ENCODE results near the gene SYNE1.
"Not testable (repeated sequence)": the region's sequence is repeated elsewhere in the genome, so short reads cannot be mapped to it uniquely, and the experiment has no call there.

The SYNE1 gene

DNA sequence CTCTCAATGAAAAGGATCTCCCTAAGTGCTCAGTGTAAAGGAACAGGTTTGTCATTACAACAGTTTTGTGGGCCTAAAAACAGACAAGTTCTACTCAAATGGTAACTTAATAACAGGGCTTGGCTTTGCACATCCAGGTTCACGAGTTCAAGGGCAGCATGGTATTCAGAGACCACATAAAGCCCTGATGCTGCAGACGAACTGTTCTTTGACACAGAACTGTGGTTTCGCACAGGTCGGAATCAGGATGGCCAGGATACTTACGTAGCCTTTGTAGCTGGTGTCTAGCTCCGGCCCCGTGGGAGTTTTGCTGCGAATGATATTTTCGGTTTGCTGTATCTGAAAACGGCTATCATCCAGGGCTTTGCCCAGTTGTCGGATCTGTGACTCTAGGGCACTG is 493.8 kb downstream of the SYNE1 start:
- no peak for DNase-seq (ENCODE audit: low read depth, low spot score)

DNA sequence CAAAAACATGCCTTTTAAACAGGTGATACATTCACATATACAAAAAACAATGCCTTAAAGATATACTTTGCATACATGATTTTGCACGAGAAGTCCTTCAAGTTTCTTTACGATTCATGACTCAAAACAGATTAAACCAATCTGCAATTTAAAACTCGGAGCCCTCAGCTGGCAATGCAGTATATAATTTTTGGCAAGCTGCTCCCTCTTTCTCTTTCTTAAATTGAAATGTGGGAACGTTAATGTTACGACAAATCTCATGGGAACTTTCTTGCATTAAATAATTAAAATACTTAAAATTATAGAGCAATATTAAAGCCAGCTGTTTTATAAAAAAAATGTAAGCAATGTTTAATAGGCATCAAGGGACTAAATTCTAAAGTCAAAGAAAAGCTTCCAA is 495.1 kb downstream of the SYNE1 start:
- no peak for DNase-seq (ENCODE audit: low read depth, low spot score)

DNA sequence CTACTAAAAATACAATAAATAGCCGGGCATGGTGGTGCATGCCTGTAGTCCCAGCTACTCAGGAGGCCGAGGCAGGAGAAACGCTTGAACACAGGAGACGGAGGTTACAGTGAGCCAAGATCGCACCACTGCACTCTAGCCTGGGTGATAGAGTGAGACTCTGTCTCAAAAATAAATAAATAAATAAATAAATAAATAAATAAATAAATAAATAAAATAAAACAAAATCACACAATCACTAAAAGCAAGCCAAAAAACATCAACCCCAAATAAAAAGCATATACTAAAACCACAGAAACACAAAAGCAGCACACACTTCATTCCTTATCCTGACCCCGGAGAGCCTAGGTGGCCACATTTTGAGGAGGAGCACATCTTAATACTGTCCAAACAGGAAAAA is 498.8 kb downstream of the SYNE1 start:
- DNase-seq (ENCODE audit: low read depth, low spot score), result not testable (repeated sequence)

DNA sequence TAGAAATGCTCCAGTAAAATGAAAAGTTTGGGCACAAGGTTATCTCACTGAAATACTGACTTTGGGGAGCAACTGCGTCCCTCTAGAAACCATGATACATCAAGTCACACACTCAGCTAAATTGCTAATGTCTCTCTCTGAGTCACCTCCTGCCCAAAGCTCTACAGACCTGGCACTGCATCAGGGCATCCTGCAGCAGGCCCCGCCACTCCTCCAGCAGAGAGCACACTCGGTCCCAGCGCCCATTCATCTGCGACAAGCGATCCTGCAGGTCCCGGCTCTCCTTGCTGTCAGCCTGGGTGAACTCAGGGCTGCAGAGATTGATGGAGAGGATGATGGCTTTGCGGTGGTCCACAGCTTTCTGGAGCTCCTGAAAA is 500.7 kb downstream of the SYNE1 start:
- no peak for DNase-seq (ENCODE audit: low read depth, low spot score)

DNA sequence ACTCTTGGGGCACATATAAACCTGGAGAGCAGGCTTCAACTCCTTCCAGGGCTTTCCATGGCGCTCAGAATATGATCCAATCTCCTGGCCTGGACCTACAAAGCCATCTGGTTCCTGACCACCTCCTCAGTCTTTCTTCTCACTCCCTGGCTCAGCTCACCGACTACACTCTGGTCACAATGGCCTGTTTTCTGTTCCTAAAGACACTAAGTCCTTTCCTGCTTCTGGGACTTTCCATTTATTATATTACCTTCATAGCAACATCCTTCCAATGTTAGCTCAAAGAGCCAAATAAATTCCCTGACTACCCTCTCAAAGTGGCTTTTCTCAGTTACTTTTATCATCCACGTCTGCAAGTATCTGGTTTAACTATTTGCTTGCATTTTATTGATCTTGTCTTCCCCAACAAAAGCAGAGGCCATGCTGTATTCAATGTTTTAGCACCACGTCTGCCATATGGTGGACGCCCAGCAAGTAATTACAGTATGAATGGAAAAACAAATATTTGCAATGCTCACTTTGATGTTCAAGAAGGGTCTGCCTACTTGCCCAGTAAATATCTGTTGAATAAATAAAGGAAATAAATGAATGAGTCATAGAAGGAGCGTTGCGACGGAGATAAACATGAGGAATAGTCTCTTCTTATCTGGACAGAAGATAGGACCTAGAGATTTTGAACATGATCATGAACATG is 501.3 kb downstream of the SYNE1 start:
- no peak for DNase-seq (ENCODE audit: low read depth, low spot score)

DNA sequence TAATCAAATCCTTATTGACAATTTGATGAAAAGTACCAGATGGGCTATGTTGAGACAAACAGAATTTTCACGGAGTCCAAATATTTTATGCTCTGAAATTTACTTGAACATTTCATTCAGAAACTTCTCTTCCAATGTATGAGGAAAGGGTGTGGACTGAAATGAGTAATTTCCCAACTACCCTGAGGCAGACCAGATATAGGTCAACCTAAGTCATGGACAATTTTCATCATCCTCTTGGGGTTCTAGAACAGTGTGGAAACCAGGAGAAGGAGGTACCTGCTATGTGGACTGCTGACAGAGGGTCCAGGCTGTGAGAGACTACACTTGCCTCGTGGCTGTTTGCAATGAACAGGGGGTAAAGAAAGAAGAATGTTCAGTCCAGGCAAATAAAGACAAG is 506.7 kb downstream of the SYNE1 start:
- DNase-seq (ENCODE audit: low read depth, low spot score), result no peak

DNA sequence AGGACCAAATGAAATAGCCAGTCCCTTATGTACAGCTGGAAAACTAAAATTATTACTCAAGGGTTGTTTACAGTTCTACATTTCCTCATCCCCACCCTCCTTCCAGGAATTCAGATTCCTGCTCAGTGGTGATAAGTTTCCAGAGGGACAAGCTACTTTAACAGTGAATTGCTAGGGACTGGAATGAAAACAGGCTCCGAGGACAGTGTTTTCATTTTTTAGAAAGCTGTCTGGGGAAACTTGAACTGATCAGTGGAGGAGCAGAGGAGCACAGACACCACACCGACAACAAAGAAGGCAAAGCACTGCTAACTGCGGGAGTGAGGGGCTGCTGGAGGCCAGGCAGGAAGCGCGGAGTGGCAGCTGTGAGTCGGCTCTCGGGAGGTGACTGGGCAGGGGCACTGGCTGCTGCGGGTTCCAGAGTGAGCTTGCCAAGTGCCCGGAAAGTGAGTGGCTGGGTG is 507.4 kb downstream of the SYNE1 start:
- DNase-seq (ENCODE audit: low read depth, low spot score), result no peak

DNA sequence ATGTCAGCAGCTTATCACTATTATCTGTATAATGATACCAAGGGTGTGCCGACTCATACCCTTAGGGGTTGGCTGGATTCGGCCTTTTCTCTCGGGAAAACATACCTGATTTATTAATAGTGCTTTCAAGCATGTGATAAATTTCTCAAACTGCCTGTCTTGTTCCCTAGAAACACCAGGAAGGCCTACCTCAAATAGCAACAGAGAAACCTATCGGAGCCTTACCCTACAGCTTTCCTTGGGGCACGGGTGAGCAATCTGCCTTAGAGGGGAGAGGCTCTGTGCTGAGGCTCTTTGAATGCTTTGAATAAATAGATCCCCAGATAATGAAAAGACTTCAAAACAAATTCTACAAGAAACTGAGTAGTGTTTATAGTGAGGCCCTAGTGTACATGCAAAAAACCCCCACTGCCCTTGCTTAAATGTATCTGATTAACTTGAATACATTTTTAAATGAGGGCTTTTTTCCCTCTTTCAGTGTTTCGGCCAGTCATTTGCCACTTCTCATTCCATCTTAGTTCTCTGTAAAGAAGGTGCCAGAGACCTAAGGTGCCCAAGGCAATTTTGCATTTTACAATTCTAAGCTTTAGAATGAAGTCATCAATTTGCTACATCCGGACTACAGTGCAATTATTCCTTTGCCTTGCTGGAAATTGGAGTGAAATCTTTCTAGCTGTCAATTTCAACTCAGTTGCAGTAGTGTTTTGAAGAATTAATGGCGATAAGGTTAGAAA is 509.6 kb downstream of the SYNE1 start:
- DNase-seq (ENCODE audit: low read depth, low spot score), result no peak

DNA sequence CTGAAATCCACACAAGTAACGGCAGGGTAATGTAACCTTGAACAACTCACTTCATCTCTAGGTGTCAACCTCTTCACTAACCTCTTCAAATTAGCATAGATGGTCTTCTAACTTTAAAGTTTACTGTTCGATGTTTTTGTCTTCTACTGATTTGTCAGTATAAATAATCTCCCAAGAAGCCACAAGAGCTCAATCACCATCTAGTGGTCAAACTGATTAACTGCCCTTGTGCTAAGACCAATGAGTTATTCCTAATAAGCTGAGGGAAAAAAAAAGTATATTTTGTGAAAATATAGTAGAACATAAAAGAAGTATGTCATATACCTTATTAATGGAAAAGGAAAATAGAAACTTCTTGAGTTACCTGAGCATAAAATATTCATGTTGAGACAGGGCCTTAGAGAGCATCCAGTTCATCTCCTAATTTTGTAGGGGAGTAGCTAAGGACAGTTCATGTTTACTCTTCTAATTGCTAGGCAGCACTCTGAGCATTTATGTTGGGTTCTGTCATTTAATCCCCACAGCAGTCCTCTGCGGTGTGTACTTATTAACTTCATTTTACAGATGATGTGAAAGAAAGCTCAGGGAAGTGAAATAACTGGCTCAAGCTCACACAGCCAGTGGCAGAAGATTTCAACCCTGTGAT is 512.6 kb downstream of the SYNE1 start:
- DNase-seq (ENCODE audit: low read depth, low spot score), result no peak

DNA sequence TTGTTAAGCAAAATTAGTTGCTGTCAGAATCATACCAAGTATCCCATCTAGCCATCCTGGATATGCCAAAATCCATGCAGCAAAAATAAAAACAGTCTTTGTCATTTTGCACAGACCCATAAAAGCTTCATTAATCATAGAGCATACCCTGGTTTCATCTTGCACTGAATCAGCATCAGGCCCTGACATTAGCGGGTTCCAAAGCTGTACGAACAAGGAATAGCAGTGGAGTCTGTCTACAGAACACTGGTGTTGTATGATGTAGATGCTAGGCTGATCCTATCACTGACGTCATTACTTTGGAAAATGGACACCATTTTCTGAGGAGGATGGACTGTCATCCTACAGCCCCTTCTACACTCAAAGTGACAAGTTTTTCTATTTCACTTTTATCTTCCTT is 514.1 kb downstream of the SYNE1 start:
- DNase-seq (ENCODE audit: low read depth, low spot score), result no peak

DNA sequence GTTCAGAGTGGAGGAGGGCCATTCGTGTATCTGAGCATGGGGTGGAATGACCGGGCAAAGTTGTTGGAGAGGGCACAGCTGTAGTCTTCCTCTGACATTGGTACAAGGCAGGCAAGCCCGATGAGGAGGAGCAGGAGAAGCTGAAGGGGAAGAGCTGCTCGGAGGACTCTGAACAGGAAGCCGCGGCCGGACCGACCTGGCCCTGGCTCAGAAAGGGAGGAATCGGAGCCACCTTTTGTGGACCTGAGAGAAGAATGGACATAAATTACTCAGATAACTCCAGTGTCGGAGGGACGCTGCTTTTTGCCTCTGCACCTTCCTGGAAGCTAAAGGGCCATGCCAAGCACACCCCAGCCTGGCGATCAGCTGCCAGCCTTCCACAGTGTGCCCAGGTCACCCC is 514.7 kb downstream of the SYNE1 start:
- DNase-seq (ENCODE audit: low read depth, low spot score), result no peak

DNA sequence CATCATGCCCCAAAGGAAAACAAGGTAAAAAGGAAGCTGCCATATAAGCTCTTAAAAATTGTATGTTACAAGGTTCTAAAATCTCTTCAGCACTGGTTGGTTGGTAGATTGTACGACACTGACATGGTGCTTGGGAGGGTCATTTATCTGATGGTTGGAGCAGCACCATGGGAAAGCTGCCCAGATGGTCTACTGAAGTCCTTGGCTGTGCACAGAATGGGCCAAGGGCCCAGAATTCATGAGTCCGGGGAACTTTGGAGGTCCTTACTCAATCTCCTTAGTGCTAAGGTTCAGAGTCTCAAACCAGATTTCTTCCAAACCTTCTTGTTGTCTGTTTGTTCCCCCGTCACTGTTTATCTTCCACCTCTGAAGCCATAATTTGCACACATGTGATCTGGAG is 515.3 kb downstream of the SYNE1 start:
- DNase-seq (ENCODE audit: low read depth, low spot score), result no peak

DNA sequence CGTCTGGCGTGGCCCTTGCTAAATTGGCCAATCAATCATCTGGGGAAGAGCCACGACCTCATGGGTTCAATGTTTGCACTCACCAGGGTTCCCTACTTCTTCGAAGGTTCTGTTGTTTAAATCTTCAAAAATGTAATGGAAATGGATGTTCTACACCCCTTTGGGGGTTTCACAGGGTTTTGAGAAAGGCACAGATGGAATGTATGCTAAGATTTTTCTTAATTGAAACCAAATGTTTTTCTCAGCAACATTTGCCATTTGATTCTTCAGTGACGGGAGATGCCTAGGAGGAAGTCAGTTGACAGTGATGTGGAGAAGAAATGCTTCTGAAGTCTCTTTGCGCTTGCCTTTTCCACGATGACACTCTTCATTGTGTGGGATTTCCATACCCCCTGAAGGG is 517.3 kb downstream of the SYNE1 start:
- no peak for DNase-seq (ENCODE audit: low read depth, low spot score)

DNA sequence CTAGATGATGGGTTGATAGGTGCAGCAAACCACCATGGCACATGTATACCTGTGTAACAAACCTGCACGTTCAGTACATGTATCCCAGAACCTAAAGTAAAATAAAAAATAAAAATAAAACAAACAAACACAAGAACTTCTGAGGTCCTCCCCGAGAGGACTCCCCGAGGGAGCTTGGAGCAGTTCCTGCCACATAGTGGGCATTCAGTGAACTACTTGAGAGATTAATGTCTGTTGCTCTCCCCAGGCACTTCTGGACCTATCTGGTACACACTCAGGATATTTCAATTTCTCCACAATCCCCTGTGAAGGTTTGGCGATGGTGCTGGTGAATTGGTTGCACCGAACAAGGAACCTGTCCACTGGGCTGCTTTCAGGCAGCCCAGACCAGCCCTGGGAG is 518.5 kb downstream of the SYNE1 start:
- no peak for DNase-seq (ENCODE audit: low read depth, low spot score)

DNA sequence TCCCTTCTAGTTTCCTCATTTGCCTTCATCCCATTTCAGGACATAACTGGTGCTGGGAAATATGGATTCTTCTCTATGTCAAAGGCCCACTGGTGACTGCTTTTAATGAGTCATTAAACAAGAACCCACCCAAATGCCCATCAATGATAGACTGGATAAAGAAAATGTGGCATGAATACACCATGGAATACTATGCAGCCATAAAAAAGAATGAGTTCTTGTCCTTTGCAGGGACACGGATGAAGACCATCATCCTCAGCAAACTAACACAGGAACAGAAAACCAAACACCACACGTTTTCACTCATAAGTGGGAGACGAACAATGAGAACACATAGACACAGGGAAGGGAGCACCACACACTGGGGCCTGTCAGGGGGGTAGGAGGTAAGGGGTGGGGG is 518.9 kb downstream of the SYNE1 start:
- no peak for DNase-seq (ENCODE audit: low read depth, low spot score)

DNA sequence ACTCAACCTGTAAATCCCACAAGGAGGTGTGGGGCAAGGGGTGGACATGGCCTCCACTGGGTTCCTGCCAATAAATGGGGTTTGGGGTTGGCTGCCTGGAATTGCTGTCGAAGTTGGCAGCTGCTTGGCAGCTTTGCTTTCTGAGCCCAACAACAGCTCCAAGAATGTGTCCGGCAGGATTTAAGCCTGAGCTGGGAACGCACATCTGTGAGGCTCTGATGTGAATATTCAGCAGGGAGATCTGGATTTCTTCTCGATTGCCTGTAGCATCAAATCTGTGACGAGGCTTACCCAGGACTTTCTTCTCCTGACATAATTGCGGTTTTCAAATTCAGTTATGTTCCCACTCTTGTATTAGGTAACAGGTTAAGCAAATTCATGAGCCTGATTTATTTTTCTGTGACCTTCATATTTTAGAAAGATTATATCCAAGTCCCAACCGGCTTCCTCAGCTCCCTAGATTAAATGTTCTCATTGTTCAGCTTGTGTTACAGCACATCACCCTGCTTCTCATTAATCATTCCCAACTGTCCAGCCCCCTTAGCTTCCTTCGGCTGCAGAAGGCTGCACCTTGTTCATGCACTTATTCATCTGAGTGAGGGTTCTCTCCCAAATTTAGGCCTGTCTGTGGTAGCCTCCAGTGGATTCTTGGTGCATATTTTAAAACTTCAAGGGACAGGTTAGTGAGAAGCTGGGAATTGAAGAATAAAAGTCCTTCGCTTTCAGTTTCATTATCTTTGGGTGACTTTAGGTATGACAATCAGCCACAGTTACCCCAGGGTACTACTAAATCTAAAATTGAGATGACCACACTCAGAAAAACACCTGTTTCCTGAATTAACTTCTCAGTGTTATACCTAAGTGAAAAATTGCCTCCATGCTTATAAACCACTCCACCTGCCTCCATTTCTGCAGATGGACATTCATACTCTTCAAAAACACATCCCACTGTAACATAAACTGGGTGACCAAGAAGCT is 519.7 kb downstream of the SYNE1 start:
- DNase-seq (ENCODE audit: low read depth, low spot score), result no peak

DNA sequence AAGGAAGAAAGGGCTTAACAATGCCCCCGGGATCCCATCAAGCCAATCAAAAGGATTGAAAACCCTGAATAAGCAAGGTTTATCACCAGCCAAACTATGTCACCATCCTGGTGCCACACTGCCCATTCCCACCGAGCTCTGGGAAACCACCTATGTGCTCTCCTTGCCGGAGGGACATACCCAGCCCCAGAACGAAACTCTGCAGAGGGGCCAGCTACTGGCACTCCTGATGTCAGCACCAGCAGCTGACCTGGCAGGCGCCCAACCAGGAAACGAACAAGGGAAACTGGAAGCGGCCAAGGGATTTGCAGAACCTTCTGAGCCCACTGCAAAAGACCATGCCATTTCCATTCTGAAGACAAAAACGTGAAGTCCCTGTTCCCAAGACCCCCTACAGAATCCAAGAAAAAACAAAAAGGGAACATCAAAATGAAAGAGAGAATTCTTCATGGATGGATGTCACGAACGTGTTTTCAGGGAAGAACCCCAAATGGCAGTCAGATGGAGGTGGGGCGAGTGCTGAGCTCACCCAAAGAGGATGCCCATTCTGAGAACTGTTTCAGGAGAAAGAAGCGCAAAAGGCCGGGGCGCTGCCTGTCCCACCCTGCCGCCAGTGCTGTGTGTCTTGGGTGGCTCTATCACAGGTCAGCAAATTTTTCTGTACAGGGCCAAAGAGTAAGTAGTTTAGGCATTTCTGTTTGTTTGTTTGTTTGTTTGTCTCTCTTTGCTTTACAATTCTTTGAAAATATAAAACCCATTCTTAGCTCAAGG is 524.5 kb downstream of the SYNE1 start:
- no peak for DNase-seq (ENCODE audit: low read depth, low spot score)

DNA sequence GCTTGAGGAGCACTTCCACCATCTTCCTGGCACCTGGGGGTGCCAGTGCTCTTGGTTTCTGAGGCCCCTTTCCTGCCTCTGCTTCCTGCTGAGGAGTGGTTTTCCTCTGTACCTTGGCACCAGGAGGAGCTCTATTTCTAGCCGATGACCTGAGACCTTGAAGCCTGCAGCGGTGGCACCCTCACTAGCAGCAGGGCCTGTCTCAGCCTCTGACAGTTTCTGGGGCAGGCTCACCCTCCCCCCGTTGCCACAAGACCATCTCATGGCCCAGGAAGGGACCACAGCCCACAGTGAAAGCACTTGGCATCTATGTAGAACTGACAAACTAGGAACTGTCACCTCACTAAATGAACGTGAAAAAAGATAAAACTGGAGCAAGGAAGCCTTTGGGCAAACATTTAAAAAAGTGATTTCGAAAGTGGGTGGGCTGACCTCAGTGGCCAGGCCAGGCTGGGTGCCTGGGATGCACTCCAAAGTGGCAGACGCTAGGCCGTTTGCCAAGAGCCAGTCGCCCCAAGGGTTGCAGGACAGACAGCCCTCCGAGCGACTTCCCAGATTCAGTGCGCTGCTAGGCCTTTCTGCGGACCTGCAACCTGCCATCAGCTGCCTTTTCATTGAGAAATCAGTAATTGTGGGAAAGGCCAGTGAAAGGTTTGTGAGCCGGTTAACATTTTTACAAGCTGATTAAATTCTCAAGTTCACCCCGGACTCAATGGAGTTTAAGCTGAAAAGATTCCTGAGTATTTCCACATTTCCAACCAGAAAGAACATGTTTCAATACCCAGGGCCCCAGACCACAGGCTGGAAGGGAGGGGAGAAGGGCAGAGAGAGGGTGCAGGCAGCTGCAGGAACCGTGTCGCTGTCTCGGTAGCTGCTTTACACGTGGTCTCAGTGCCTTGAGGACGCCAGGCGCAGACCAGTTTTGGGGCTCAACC is 526.0 kb downstream of the SYNE1 start:
- DNase-seq (ENCODE audit: low read depth, low spot score), result no peak

DNA sequence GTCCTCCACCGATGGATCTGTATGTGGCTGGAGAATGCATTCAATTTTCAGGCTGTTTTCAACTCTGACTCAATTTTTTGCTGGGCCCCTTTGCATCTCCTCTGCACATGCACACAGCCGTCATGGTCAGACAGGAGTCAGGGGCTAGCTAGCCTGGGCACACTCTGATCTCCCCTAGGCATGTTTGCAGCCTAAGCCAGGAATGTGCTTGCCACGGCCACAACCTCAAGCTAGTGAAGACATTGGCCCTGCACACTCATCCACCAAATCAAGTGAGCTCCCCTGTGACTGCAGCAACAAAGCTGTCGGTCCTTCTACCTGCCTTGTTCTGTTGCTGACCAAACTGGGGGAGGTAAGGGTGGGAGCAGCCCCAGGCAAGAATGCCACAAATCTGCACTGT is 529.2 kb downstream of the SYNE1 start:
- no peak for DNase-seq (ENCODE audit: low read depth, low spot score)

DNA sequence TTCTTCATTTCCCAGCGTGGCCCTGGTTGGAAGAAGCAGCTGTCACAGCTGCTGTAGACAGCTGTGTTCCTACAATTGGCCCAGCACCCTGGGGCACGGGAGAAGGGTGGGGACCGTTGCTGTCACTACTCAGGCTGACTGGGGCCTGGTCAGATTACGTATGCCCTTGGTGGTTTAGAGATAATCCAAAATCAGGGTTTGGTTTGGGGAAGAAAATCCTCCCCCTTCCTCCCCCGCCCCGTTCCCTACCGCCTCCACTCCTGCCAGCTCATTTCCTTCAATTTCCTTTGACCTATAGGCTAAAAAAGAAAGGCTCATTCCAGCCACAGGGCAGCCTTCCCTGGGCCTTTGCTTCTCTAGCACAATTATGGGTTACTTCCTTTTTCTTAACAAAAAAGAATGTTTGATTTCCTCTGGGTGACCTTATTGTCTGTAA is 537.0 kb downstream of the SYNE1 start:
- no peak for DNase-seq (ENCODE audit: low read depth, low spot score)
